Smooth muscle cell (in vitro differentiated cells): ENCODE results near the gene MAGI3. TPM values are rescaled to one million over a fixed set of nuclear protein-coding genes. Genes with fewer than 3 reads are reported as not detected.

ENCODE experiments used
- DNase-seq: peaks from one replicate; lab custom pipeline; 2025; ENCODE audit not compliant: unreplicated experiment; lab: John Stamatoyannopoulos, UW
- H2AFZ ChIP-seq: fragments of 200-600 bp; sonication (generic); 2 replicates; pipeline ENCODE4 v1.6.0; 2016; ENCODE audit warnings: antibody characterized with exemption, low read depth, mild to moderate bottlenecking
- H3F3A ChIP-seq: fragments of 200-600 bp; sonication (generic); 2 replicates; pipeline ENCODE4 v1.6.0; 2017; ENCODE audit warnings: antibody characterized with exemption, low read depth
- H3K27ac ChIP-seq: fragments of 200-600 bp; sonication (generic); 2 replicates; pipeline ENCODE4 v1.5.1; 2016; ENCODE audit warnings: low read depth, mild to moderate bottlenecking
- H3K27me3 ChIP-seq: fragments of 200-600 bp; sonication (generic); 2 replicates; pipeline ENCODE4 v1.6.1; 2016; ENCODE audit warnings: low read depth, mild to moderate bottlenecking
- H3K36me3 ChIP-seq: fragments of 200-600 bp; sonication (generic); 2 replicates; pipeline ENCODE4 v1.5.1; 2016; ENCODE audit warnings: low read depth
- H3K4me1 ChIP-seq: fragments of 200-600 bp; sonication (generic); 2 replicates; pipeline ENCODE4 v1.5.1; 2016; ENCODE audit warnings: low read depth
- H3K4me2 ChIP-seq: fragments of 200-600 bp; sonication (generic); 2 replicates; pipeline ENCODE4 v1.6.0; 2016; ENCODE audit warnings: mild to moderate bottlenecking
- H3K4me3 ChIP-seq: fragments of 200-600 bp; sonication (generic); 2 replicates; pipeline ENCODE4 v1.5.1; 2016; ENCODE audit warnings: mild to moderate bottlenecking
- H3K79me2 ChIP-seq: fragments of 200-600 bp; sonication (generic); 2 replicates; pipeline ENCODE4 v1.6.0; 2016; ENCODE audit warnings: low read depth, mild to moderate bottlenecking
- H3K9ac ChIP-seq: fragments of 200-600 bp; sonication (generic); 2 replicates; pipeline ENCODE4 v1.6.0; 2016; ENCODE audit warnings: low read depth
- H3K9me3 ChIP-seq: fragments of 200-600 bp; sonication (generic); replicated peaks from 2 replicates; pipeline ENCODE4 v1.5.1; 2016; ENCODE audit warnings: low read depth
- H4K20me1 ChIP-seq: fragments of 200-600 bp; sonication (generic); 2 replicates; pipeline ENCODE4 v1.6.0; 2016; ENCODE audit warnings: low read depth
- CTCF ChIP-seq: fragments of 200-600 bp; sonication (generic); IDR thresholded peaks from 2 replicates; pipeline ENCODE4 v1.5.1; 2017; ENCODE audit warnings: borderline replicate concordance, mild to moderate bottlenecking, antibody characterized with exemption; ENCODE audit not compliant: insufficient read depth, poor library complexity, severe bottlenecking
- WGBS: methylation state at CpG from one replicate; pipeline ENCODE4 v1.1.7; 2016; ENCODE audit warnings: low lambda C conversion rate; 5-methylcytosine and 5-hydroxymethylcytosine counted together
- polyA plus RNA-seq: library from polyadenylated mRNA; unstranded; fragments of >200 nt; fragmentation: Nextera tagmentation; extraction: Ambion mirVana; gene quantifications from 2 replicates; pipeline ENCODE4 v1.2.1, GENCODE V29; 2016
- total RNA-seq: library from RNA; depleted of rRNA; stranded (reverse); fragments of >200 nt; gene quantifications from 2 replicates; pipeline ENCODE4 v1.2.3, GENCODE V29; 2014

MAGI3 gene
- total and polyA plus RNA-seq, 2 experiments from 2014 or later = 10.9 to 19.1 TPM

- H3K27me3 ChIP-seq = no peaks in the 10 kb centered on the region
Observed at GRCh38 chr1:113369040-113369439, 21.3 kb upstream of the MAGI3 start.

GRCh38 chr1:113369699-113370098 lies 20.6 kb upstream of the MAGI3 start:
- Histone ChIP-seq H3K9me3 (no peaks in the 10 kb centered on the region), H3K9ac (no peak overlapping the region), H4K20me1 (no peaks in the 10 kb centered on the region), H3K27me3 (no peaks in the 10 kb centered on the region), H3K4me3 (no peak overlapping the region), H3K36me3 (no peaks in the 10 kb centered on the region), H3K4me1 (no peaks in the 10 kb centered on the region), H3F3A (no peaks in the 10 kb centered on the region), H2AFZ (no peak overlapping the region), H3K4me2 (no peak overlapping the region), H3K27ac (no peak overlapping the region), H3K79me2 (no peaks in the 10 kb centered on the region)
- no peak for DNase-seq
- no peak for TF ChIP-seq CTCF
- 100% methylated on average over 1 of the region's 1 CpG for WGBS

More at GRCh38 chr1:113369040-113369439, 21.3 kb upstream of the MAGI3 start:
- Histone ChIP-seq H3K4me1 (no peaks in the 10 kb centered on the region), H3K27ac (no peak overlapping the region), H3K9ac (no peak overlapping the region), H3K36me3 (no peaks in the 10 kb centered on the region), H3F3A (no peaks in the 10 kb centered on the region), H4K20me1 (no peaks in the 10 kb centered on the region), H3K79me2 (no peaks in the 10 kb centered on the region), H2AFZ (no peak overlapping the region), H3K9me3 (no peaks in the 10 kb centered on the region), H3K4me3 (no peak overlapping the region), H3K4me2 (no peak overlapping the region)
- no peak for DNase-seq
- no peak for TF ChIP-seq CTCF

- WGBS = 98% methylated on average over 3 of the region's 3 CpGs
- H3K9ac ChIP-seq = no peak overlapping the region
- H3K79me2 ChIP-seq = no peaks in the 10 kb centered on the region
- no peaks in the 10 kb centered on the region for H3K4me1 ChIP-seq
- DNase-seq = no peak
- H2AFZ ChIP-seq = no peak overlapping the region
- no peaks in the 10 kb centered on the region for H3K27me3 ChIP-seq
- no peak overlapping the region for H3K4me2 ChIP-seq
- H4K20me1 ChIP-seq = no peaks in the 10 kb centered on the region
- no peak for TF ChIP-seq CTCF
- no peaks in the 10 kb centered on the region for H3F3A ChIP-seq
- H3K36me3 ChIP-seq = no peaks in the 10 kb centered on the region
- H3K4me3 ChIP-seq = no peak overlapping the region
- H3K27ac ChIP-seq = no peak overlapping the region
- H3K9me3 ChIP-seq = no peaks in the 10 kb centered on the region
Observed at GRCh38 chr1:113370868-113371267, 19.4 kb upstream of the MAGI3 start.

GRCh38 chr1:113372546-113372945 lies 17.8 kb upstream of the MAGI3 start:
- DNase-seq = no peak
- Histone ChIP-seq H3K27ac (no peak overlapping the region), H3K9me3 (no peaks in the 10 kb centered on the region), H3K4me2 (no peak overlapping the region), H2AFZ (peak overlapping the region; percentile 11), H3F3A (no peaks in the 10 kb centered on the region), H3K4me3 (no peak overlapping the region), H4K20me1 (no peaks in the 10 kb centered on the region), H3K36me3 (no peaks in the 10 kb centered on the region), H3K9ac (no peak overlapping the region), H3K79me2 (no peaks in the 10 kb centered on the region), H3K4me1 (no peaks in the 10 kb centered on the region), H3K27me3 (no peaks in the 10 kb centered on the region)
- no peak for TF ChIP-seq CTCF
- WGBS = 53% methylated on average over 2 of the region's 2 CpGs
